Neuronal stem cell (in vitro differentiated cells): ENCODE measurements around the gene GABBR2.
A peak's percentile ranks its signal among the peaks of the same experiment; 100 is the strongest.

Source experiments
- DNase-seq: peaks from one replicate; pipeline ENCODE4 v3.0.0-alpha.2; 2013; ENCODE audit warnings: low spot score
- H2AFZ ChIP-seq: one replicate; pipeline ENCODE4 v1.6.1; 2013; ENCODE audit warnings: mild to moderate bottlenecking, low read length, inconsistent platforms
- H2AK5ac ChIP-seq: 2 replicates; pipeline ENCODE4 v1.6.1; 2013; ENCODE audit warnings: low read depth, mild to moderate bottlenecking, inconsistent platforms, low read length, moderate library complexity, mixed read lengths
- H2BK120ac ChIP-seq: 2 replicates; pipeline ENCODE4 v1.6.1; 2013; ENCODE audit warnings: low read depth, mild to moderate bottlenecking, inconsistent platforms, low read length, moderate library complexity, mixed read lengths
- H2BK12ac ChIP-seq: one replicate; pipeline ENCODE4 v1.6.1; 2013; ENCODE audit warnings: low read length, inconsistent platforms
- H2BK15ac ChIP-seq: 2 replicates; pipeline ENCODE4 v1.6.1; 2013; ENCODE audit warnings: mild to moderate bottlenecking, low read length, inconsistent platforms, mixed read lengths
- H2BK5ac ChIP-seq: one replicate; pipeline ENCODE4 v1.6.1; 2013; ENCODE audit warnings: inconsistent platforms, mild to moderate bottlenecking, low read length, moderate library complexity
- H3K14ac ChIP-seq: one replicate; pipeline ENCODE4 v1.6.1; 2013; ENCODE audit warnings: low read length, inconsistent platforms
- H3K18ac ChIP-seq: 2 replicates; pipeline ENCODE4 v1.6.1; 2013; ENCODE audit warnings: low read length, inconsistent platforms
- H3K23ac ChIP-seq: 2 replicates; pipeline ENCODE4 v1.6.1; 2013; ENCODE audit warnings: low read depth, mild to moderate bottlenecking, mixed read lengths, low read length, inconsistent platforms; ENCODE audit not compliant: poor library complexity
- H3K27ac ChIP-seq: replicated peaks from 3 replicates; pipeline ENCODE4 v1.5.1; 2013; ENCODE audit warnings: low read length, inconsistent platforms
- H3K27me3 ChIP-seq, 3 experiments: 2 replicates each; pipeline ENCODE4 v1.6.1; 2013; ENCODE audit warnings: low read length in 3 of 3, mild to moderate bottlenecking in 2 of 3, inconsistent platforms in 1 of 3, low read depth in 1 of 3, mixed read lengths in 1 of 3, moderate library complexity in 1 of 3; ENCODE audit not compliant: control insufficient read depth in 3 of 3, insufficient read depth in 3 of 3
- H3K36me3 ChIP-seq, 2 donors: replicated peaks in 1 of 2; 2 replicates each; pipeline ENCODE4 v1.6.1; 2013; ENCODE audit warnings: low read length in 2 of 2; ENCODE audit not compliant: control insufficient read depth in 2 of 2, insufficient read depth in 2 of 2
- H3K4ac ChIP-seq: 2 replicates; pipeline ENCODE4 v1.6.1; 2013; ENCODE audit warnings: inconsistent platforms, mild to moderate bottlenecking, low read length, moderate library complexity
- H3K4me1 ChIP-seq, 2 donors: 1 replicate in 1 of 2; 2 replicates in 1 of 2; pipeline ENCODE4 v1.6.1; 2013; ENCODE audit warnings: low read length in 2 of 2, low read depth in 1 of 2; ENCODE audit not compliant: control insufficient read depth in 2 of 2, insufficient read depth in 1 of 2
- H3K4me2 ChIP-seq: one replicate; pipeline ENCODE4 v1.6.1; 2013; ENCODE audit warnings: mild to moderate bottlenecking, low read length, inconsistent platforms; ENCODE audit not compliant: insufficient read depth, poor library complexity, severe bottlenecking
- H3K4me3 ChIP-seq, 2 donors: 2 replicates each; pipeline ENCODE4 v1.5.1; 2013; ENCODE audit warnings: low read length in 2 of 2, mild to moderate bottlenecking in 2 of 2, inconsistent platforms in 1 of 2, moderate library complexity in 1 of 2
- H3K79me1 ChIP-seq: one replicate; pipeline ENCODE4 v1.6.1; 2013; ENCODE audit warnings: low read depth, mild to moderate bottlenecking, inconsistent platforms, low read length, moderate library complexity
- H3K9ac ChIP-seq: one replicate; pipeline ENCODE4 v1.6.1; 2013; ENCODE audit warnings: mild to moderate bottlenecking, low read depth, low read length, inconsistent platforms; ENCODE audit not compliant: poor library complexity
- H3K9me3 ChIP-seq, 2 donors: replicated peaks in 1 of 2; 2 replicates each; pipeline versions ENCODE3 to v1.6.1; 2013; ENCODE audit warnings: low read length in 2 of 2, mild to moderate bottlenecking in 2 of 2, inconsistent platforms in 1 of 2, low read depth in 1 of 2, mixed read lengths in 1 of 2, moderate library complexity in 1 of 2; ENCODE audit not compliant: control insufficient read depth in 2 of 2, insufficient read depth in 1 of 2
- H4K8ac ChIP-seq: one replicate; pipeline ENCODE4 v1.6.1; 2013; ENCODE audit warnings: low read depth, mild to moderate bottlenecking, inconsistent platforms, low read length, moderate library complexity
- H4K91ac ChIP-seq: one replicate; pipeline ENCODE4 v1.6.1; 2013; ENCODE audit warnings: low read length, low read depth, mild to moderate bottlenecking, inconsistent platforms; ENCODE audit not compliant: poor library complexity
- WGBS, 2 donors: extraction: QIAGEN DNeasy Blood & Tissue Kit; methylation state at CpG; one replicate each; pipeline ENCODE4 v1.1.7; 2013; ENCODE audit warnings: missing lambda C conversion rate in 2 of 2, mixed read lengths in 1 of 2; ENCODE audit not compliant: insufficient read length in 2 of 2, insufficient replicate concordance in 1 of 2; ENCODE audit errors: extremely low coverage in 2 of 2; 5-methylcytosine and 5-hydroxymethylcytosine counted together

The GABBR2 gene

DNA sequence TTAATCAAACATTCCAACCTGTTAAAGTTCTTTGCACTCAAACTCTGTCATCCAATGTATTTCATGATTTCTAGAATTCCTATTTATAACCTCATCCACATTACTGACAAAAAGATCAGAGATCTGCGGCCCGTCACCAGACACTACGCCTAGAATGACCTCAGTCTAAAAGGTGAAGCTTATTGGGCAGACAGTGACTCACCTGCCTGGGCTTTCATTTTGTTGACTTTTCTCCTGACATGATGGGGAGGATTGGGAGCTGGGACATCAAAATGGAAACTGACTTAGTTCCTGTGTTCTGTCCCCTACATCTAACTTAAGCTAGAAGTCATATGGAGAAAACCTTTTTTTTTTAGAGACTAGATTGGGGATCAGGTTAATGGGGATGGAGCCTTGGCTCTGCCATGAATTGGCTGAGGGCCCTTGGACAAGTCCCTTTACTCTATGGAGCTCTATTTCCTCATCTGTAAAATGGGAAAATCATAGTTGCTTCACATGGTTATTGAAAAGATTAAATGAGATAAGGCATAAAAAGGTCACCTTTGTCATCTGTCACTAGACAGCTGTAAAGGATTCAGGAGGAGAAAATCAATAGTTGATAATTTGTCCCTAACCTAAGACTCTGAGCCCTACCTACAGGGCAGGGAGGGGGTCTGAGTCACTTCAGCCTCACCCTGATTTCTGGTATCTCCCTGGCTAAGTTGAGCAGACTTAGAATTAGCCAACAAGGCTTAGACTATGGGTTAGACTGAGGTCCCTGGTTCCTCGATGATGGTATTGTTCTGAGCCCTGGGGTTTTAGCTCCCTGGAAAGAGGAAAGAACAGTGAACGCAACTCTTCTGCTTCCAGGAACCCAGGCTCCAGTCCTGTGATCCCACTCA, 228.5 kb downstream of the GABBR2 start:
- WGBS, 2 donors: no CpG with 5 or more reads among the region's 5 CpGs
- no peak overlapping the region for H4K8ac ChIP-seq

GRCh38 chr9:98479449-98479848, 229.3 kb downstream of the GABBR2 start:
- H2BK12ac ChIP-seq: no peak overlapping the region
- H2BK120ac ChIP-seq: peak overlapping the region; percentile 27
- H3K4me2 ChIP-seq: no peak overlapping the region
- no peak for DNase-seq
- no peak overlapping the region for H3K14ac ChIP-seq
- no peaks in the 10 kb centered on the region for H3K27me3 ChIP-seq
- H3K23ac ChIP-seq: no peak overlapping the region
- no CpG with 5 or more reads among the region's 8 CpGs for WGBS, 2 donors
- no peaks in the 10 kb centered on the region for H3K9me3 ChIP-seq
- H3K4me3 ChIP-seq: no peak overlapping the region
- no peaks in the 10 kb centered on the region for H3K79me1 ChIP-seq
- peak overlapping the region; percentile 12 for H2BK15ac ChIP-seq
- no peak overlapping the region for H2AFZ ChIP-seq
- H3K36me3 ChIP-seq: no peaks in the 10 kb centered on the region
- no peak overlapping the region for H3K18ac ChIP-seq
- H2BK5ac ChIP-seq: no peak overlapping the region
- peaks cover 0 to 9% of the 10 kb centered on the region in 2 donors for H3K4me1 ChIP-seq
- peak overlapping the region; percentile 60 for H4K91ac ChIP-seq
- peak overlapping the region; percentile 14 for H2AK5ac ChIP-seq
- H4K8ac ChIP-seq: no peak overlapping the region
- no peak overlapping the region for H3K4ac ChIP-seq
- H3K27ac ChIP-seq: no peak overlapping the region
- H3K9ac ChIP-seq: no peak overlapping the region

More for the DNA sequence above, 228.5 kb downstream of the GABBR2 start:
- no peak overlapping the region for H4K91ac ChIP-seq
- H3K79me1 ChIP-seq: no peaks in the 10 kb centered on the region
- H2AK5ac ChIP-seq: no peak overlapping the region
- H2AFZ ChIP-seq: no peak overlapping the region
- no peaks in the 10 kb centered on the region for H3K27me3 ChIP-seq
- H3K23ac ChIP-seq: no peak overlapping the region
- no peak overlapping the region for H3K14ac ChIP-seq
- no peaks in the 10 kb centered on the region for H3K36me3 ChIP-seq
- no peak overlapping the region for H2BK120ac ChIP-seq
- H3K9me3 ChIP-seq: no peaks in the 10 kb centered on the region
- no peak for DNase-seq
- H3K27ac ChIP-seq: no peak overlapping the region
- peaks cover 0 to 4% of the 10 kb centered on the region in 2 donors for H3K4me1 ChIP-seq
- H3K9ac ChIP-seq: no peak overlapping the region
- H2BK12ac ChIP-seq: no peak overlapping the region
- no peak overlapping the region for H2BK15ac ChIP-seq
- H3K4me3 ChIP-seq: no peak overlapping the region
- H3K18ac ChIP-seq: no peak overlapping the region
- no peak overlapping the region for H3K4ac ChIP-seq
- H2BK5ac ChIP-seq: no peak overlapping the region
- no peak overlapping the region for H3K4me2 ChIP-seq

- Histone ChIP-seq H3K27ac (no peak overlapping the region), H3K4me1 (peaks cover 0 to 11% of the 10 kb centered on the region in 2 donors), H2AK5ac (no peak overlapping the region), H3K79me1 (no peaks in the 10 kb centered on the region), H3K9ac (no peak overlapping the region), H3K4ac (no peak overlapping the region), H3K4me2 (no peak overlapping the region), H2AFZ (no peak overlapping the region), H2BK15ac (no peak overlapping the region), H4K91ac (no peak overlapping the region), H3K9me3 (no peaks in the 10 kb centered on the region), H3K23ac (no peak overlapping the region), H3K27me3 (no peaks in the 10 kb centered on the region), H2BK120ac (no peak overlapping the region), H2BK5ac (no peak overlapping the region), H4K8ac (no peak overlapping the region), H3K4me3 (no peak overlapping the region), H2BK12ac (no peak overlapping the region), H3K18ac (peak overlapping the region; percentile 7), H3K14ac (no peak overlapping the region), H3K36me3 (no peaks in the 10 kb centered on the region)
- no CpG with 5 or more reads among the region's 5 CpGs for whole genome bisulfite sequencing, 2 donors
- DNase-seq: no peak
Observed at GRCh38 chr9:98477884-98478283, 230.9 kb downstream of the GABBR2 start.

DNA sequence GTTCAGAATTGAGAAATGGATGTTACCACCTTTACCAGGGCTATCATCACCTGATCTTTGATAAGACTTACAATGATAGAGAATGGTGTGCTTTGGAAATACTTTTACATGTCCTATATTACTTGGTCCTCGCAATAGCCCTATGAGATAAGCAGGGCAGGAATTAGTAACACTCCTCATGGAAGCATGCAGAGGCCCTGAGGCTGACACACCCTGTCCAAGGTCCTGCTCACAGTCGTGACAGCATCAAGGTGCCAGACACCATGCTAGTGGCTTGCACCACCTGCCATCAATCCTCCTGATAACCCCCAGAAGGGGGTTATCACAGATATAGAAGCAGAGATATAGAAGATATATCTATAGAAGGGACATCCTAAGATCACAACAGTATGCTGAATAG, 236.5 kb downstream of the GABBR2 start:
- Histone ChIP-seq H3K4ac (no peak overlapping the region), H3K27ac (no peak overlapping the region), H3K4me1 (peaks cover 0 to 7% of the 10 kb centered on the region in 2 donors), H2AK5ac (no peak overlapping the region), H2BK5ac (no peak overlapping the region), H4K8ac (no peak overlapping the region), H3K9ac (no peak overlapping the region), H3K9me3 (no peaks in the 10 kb centered on the region), H3K23ac (no peak overlapping the region), H3K18ac (no peak overlapping the region), H3K79me1 (no peaks in the 10 kb centered on the region), H2BK120ac (no peak overlapping the region), H2BK15ac (no peak overlapping the region), H3K27me3 (no peaks in the 10 kb centered on the region), H4K91ac (no peak overlapping the region), H3K36me3 (no peaks in the 10 kb centered on the region), H3K4me2 (no peak overlapping the region), H3K4me3 (no peak overlapping the region), H2BK12ac (no peak overlapping the region), H3K14ac (no peak overlapping the region), H2AFZ (no peak overlapping the region)
- WGBS, 2 donors: no CpG with 5 or more reads among the region's 2 CpGs
- no peak for DNase-seq
